ENCODE data around the gene RSPRY1.

GRCh38 chr16:57255686-57256415 lies 69.7 kb downstream of the RSPRY1 start:
- TF ChIP-seq CTCF (IDR thresholded peaks at IDR 0.05; ENCODE audit: low read depth, low read length, poor library complexity, severe bottlenecking) (no peak), EZH2phosphoT487 (IDR thresholded peaks at IDR 0.05; ENCODE audit: borderline replicate concordance, low read length) (no peak)

Data from DOHH2 (cell line).